ENCODE data around the gene DEFB124.

Gene DEFB124

DNA sequence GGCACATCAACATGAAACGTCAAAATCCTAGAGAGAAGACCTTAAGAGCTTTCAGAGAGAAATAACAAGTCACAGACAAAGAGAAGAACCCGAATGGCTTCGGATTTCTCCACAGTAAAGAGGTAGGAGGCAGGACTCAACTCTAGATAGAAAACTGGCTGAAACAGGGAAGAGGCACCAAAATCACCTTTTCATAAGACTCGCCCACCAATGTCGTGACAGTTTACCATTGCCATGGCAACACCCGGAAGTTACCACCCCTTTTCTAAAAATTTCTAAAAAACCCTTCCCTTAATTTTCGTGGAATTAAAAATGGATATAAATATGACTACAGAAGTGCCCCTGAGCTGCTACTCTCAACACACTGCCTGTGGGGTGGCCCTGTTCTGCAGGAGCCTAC is 56.6 kb downstream of the DEFB124 start:
- no peak for DNase-seq

DNA sequence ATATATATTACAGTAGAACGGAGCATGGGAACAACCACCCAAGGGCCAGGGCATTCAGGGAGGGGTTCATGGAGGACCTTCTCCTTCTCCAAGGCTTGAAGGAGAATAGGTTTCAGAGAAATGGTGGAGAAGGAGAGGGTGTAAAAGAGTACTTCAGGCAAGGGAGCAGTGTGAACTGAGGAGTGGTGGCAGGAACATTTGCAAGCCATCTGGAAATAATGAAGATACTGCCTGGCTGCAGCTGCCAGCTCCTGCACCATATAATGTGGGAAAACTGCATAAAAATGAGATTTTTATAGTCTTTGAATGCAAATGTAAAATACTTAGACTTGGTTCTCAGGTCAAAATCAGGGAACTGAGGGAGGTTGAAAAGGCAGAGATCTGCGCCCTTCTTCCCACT is 59.3 kb downstream of the DEFB124 start:
- DNase-seq, result no peak

Data from activated T-cell treated with anti-CD3 and anti-CD28 coated beads for 4 hours (primary cell).